Glutamatergic neuron (in vitro differentiated cells): ENCODE results near the gene RBMS1. TPM values are rescaled to one million over a fixed set of nuclear protein-coding genes. Genes with fewer than 3 reads are reported as not detected.

ENCODE experiments used
- DNase-seq: peaks from one replicate; pipeline ENCODE4 v3.0.0; 2022
- H3K27ac Mint-ChIP-seq: one replicate; pipeline ENCODE4 v1.8.0; 2020; ENCODE audit warnings: mild to moderate bottlenecking, mixed read lengths, inconsistent platforms; ENCODE audit not compliant: unreplicated experiment
- H3K27me3 Mint-ChIP-seq: one replicate; pipeline ENCODE4 v1.8.0; 2020; ENCODE audit warnings: mild to moderate bottlenecking, moderate library complexity, mixed read lengths, inconsistent platforms; ENCODE audit not compliant: unreplicated experiment
- H3K36me3 Mint-ChIP-seq: one replicate; pipeline ENCODE4 v1.8.0; 2020; ENCODE audit warnings: mild to moderate bottlenecking, mixed read lengths, inconsistent platforms; ENCODE audit not compliant: unreplicated experiment
- H3K4me1 Mint-ChIP-seq: one replicate; pipeline ENCODE4 v1.8.0; 2020; ENCODE audit warnings: mild to moderate bottlenecking, low read depth, mixed read lengths, inconsistent platforms; ENCODE audit not compliant: unreplicated experiment
- H3K4me3 Mint-ChIP-seq: one replicate; pipeline ENCODE4 v1.8.0; 2020; ENCODE audit warnings: mild to moderate bottlenecking, mixed read lengths, inconsistent platforms; ENCODE audit not compliant: unreplicated experiment
- H3K9me3 Mint-ChIP-seq: one replicate; pipeline ENCODE4 v1.8.0; 2020; ENCODE audit warnings: mild to moderate bottlenecking, moderate library complexity, mixed read lengths, inconsistent platforms; ENCODE audit not compliant: unreplicated experiment
- CTCF ChIP-seq: fragments of 200-600 bp; sonication (generic); IDR thresholded peaks from one replicate; pipeline ENCODE4 v1.5.0; 2021; ENCODE audit not compliant: partially characterized antibody, unreplicated experiment
- total RNA-seq: library from RNA; stranded (reverse); fragmentation: NEBNext Ultra II Directional; extraction: Animal tissue kit (Norgen Biotek cat#: 25700); gene quantifications from one replicate; pipeline ENCODE4 v1.2.1, GENCODE V29; 2021; ENCODE audit not compliant: unreplicated experiment

The RBMS1 gene
- total RNA-seq, 1 donor from 2014 or later, result 142 TPM

DNA sequence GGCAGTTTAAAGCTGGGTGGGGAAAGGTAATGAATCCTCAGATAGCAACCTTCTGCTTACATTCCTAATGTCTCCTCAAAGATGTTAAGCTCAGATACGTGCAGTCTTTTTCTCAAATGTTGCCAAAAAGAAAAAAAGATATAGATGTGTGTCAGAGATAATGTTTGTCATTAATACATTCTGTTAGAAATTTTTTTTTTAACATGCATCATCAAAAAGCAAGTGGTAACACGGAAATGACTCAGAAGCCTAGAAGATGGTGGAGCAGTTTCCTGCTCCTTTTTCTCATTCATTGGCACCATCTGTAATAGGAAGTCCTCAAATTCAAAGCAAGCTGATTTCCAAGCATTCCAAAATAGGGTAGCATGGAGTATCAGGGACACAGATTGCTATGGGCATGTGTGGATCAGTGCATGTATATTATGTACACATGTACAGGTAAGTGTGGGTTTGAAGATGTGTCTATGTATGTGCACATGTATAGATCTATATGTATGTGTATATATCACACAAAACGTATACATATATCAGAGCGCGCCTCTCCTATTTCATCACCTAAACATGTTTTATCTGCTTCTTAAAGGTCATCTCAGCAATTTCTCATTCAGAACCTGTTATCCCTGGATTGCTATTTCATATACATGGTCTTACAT is 213.7 kb downstream of the RBMS1 start:
- DNase-seq, result no peak
- no peak for TF ChIP-seq CTCF
- Mint-ChIP-seq H3K4me1 (peaks cover 11% of the 10 kb centered on the region), H3K9me3 (no peaks in the 10 kb centered on the region), H3K36me3 (peaks cover 4% of the 10 kb centered on the region), H3K4me3 (no peak overlapping the region), H3K27ac (peak overlapping the region; percentile 15), H3K27me3 (peaks cover 2% of the 10 kb centered on the region)

GRCh38 chr2:160278879-160279177 is 214.8 kb downstream of the RBMS1 start:
- TF ChIP-seq CTCF, result peak; percentile 25
- Mint-ChIP-seq H3K36me3 (peaks cover 4% of the 10 kb centered on the region), H3K4me3 (no peak overlapping the region), H3K9me3 (peaks cover 2% of the 10 kb centered on the region), H3K4me1 (peaks cover 15% of the 10 kb centered on the region), H3K27me3 (peaks cover 2% of the 10 kb centered on the region), H3K27ac (peak overlapping the region; percentile 59)
- no peak for DNase-seq

- H3K27ac Mint-ChIP-seq, result peak overlapping the region; percentile 59
These were observed 215.3 kb downstream of the RBMS1 start for GRCh38 chr2:160278101-160278878.

GRCh38 chr2:160277151-160277550 is 216.5 kb downstream of the RBMS1 start:
- Mint-ChIP-seq H3K4me3 (no peak overlapping the region), H3K36me3 (peaks cover 4% of the 10 kb centered on the region), H3K9me3 (peaks cover 2% of the 10 kb centered on the region), H3K4me1 (peaks cover 22% of the 10 kb centered on the region), H3K27me3 (no peaks in the 10 kb centered on the region), H3K27ac (no peak overlapping the region)
- DNase-seq, result no peak
- TF ChIP-seq CTCF, result no peak

More at GRCh38 chr2:160278101-160278878, 215.3 kb downstream of the RBMS1 start:
- peak; percentile 24 for DNase-seq
- peaks cover 4% of the 10 kb centered on the region for H3K36me3 Mint-ChIP-seq
- no peak for TF ChIP-seq CTCF
- no peak overlapping the region for H3K4me3 Mint-ChIP-seq
- peaks cover 2% of the 10 kb centered on the region for H3K27me3 Mint-ChIP-seq
- H3K4me1 Mint-ChIP-seq, result peaks cover 18% of the 10 kb centered on the region
- H3K9me3 Mint-ChIP-seq, result peaks cover 2% of the 10 kb centered on the region

GRCh38 chr2:160275656-160276055 is 218.0 kb downstream of the RBMS1 start:
- TF ChIP-seq CTCF, result no peak
- DNase-seq, result no peak
- no peak overlapping the region for H3K27ac Mint-ChIP-seq
- peaks cover 32% of the 10 kb centered on the region for H3K4me1 Mint-ChIP-seq
- peaks cover 5% of the 10 kb centered on the region for H3K9me3 Mint-ChIP-seq
- H3K4me3 Mint-ChIP-seq, result no peak overlapping the region
- H3K27me3 Mint-ChIP-seq, result no peaks in the 10 kb centered on the region
- peaks cover 4% of the 10 kb centered on the region for H3K36me3 Mint-ChIP-seq
